Inflammatory macrophage (primary cell): ENCODE results near the gene C2orf49.
A peak's percentile ranks its signal among the peaks of the same experiment; 100 is the strongest.

Experiments used
- DNase-seq, 2 donors: peaks; one replicate each; pipeline ENCODE4 v3.0.0-alpha.2; 2020 to 2022

Gene C2orf49

DNA sequence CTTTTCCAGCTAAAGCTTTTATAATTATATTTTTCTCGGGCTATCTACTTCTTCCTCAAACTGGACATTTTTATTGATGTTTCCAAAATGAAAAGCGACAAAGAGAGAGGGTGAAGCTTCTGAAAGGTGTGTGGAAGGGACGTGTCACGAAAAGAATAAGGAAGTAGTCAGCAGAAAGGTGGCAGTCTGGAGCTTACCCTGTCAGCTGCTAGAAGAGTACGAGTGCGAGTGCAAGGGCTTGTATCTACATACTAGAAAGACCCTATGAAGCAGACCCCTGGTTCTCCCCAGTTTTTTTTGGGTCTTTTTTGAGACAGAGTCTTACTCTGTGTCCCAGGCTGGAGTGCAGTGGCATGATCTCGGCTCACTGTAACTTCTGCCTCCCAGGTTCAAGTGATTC is 46.9 kb downstream of the C2orf49 start:
- no peak for DNase-seq

GRCh38 chr2:105384861-105385260 is 47.5 kb downstream of the C2orf49 start:
- DNase-seq: no peak

GRCh38 chr2:105385731-105386540 is 48.6 kb downstream of the C2orf49 start:
- DNase-seq: no peak

GRCh38 chr2:105387225-105387624 is 49.9 kb downstream of the C2orf49 start:
- DNase-seq: peak in 1 of 2 donors; percentile 27

GRCh38 chr2:105388971-105389381 is 51.6 kb downstream of the C2orf49 start:
- no peak for DNase-seq

GRCh38 chr2:105390454-105390853 is 53.1 kb downstream of the C2orf49 start:
- no peak for DNase-seq

GRCh38 chr2:105391058-105391627 is 53.8 kb downstream of the C2orf49 start:
- no peak for DNase-seq

GRCh38 chr2:105391763-105392662 is 54.7 kb downstream of the C2orf49 start:
- DNase-seq: no peak

- DNase-seq: no peak
These were observed 56.2 kb downstream of the C2orf49 start for GRCh38 chr2:105393373-105394055.

DNA sequence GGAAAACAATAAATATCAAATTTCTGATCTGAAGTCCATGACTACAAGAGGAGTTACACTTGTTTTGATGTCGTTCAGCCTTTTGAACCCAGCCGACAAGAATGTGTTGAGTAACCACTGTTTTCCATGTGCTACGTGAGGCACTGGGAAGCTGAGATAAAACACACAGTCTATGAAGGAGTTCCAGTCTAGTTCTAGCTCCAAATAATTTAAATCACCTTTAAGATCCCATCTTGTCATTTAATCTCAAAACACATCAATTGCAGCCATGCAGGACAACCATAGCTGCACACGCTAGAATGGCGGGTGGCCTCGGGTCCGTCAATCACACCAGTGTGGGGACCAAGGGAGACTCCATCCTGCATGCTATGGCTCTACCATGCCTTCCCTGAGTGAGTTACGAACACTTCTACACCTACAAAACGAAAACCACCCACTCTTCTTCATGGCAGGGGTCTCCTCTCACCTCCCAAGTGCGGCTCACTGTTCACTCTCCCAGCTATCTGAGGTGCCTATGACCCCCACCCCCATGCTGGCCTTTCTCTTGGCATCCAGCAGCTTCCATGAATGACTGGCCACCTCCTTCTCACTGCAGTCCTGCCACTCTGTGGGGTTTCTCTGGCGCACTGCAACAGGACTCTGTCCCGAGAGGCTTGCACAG is 57.7 kb downstream of the C2orf49 start:
- no peak for DNase-seq

DNA sequence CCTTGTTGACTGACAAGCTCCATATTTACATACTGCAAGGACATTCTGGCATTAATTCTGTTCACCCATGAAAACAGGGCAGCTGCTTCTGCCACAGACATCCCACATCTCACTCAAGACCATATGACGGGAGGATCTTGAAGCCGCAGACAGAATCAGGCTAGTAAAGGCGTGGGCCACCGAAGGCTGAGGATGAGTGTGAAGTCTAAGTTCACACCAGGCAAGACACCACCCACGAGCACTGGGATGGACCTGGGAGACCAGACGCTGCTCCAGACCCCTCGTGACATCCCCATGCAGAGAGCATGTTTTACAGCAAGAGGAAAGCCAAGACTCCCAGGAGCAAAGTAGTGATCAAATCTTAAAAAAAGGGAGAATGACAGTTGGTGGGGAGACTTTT is 58.4 kb downstream of the C2orf49 start:
- no peak for DNase-seq

- no peak for DNase-seq
These were observed 59.1 kb downstream of the C2orf49 start for GRCh38 chr2:105396254-105397024.

DNA sequence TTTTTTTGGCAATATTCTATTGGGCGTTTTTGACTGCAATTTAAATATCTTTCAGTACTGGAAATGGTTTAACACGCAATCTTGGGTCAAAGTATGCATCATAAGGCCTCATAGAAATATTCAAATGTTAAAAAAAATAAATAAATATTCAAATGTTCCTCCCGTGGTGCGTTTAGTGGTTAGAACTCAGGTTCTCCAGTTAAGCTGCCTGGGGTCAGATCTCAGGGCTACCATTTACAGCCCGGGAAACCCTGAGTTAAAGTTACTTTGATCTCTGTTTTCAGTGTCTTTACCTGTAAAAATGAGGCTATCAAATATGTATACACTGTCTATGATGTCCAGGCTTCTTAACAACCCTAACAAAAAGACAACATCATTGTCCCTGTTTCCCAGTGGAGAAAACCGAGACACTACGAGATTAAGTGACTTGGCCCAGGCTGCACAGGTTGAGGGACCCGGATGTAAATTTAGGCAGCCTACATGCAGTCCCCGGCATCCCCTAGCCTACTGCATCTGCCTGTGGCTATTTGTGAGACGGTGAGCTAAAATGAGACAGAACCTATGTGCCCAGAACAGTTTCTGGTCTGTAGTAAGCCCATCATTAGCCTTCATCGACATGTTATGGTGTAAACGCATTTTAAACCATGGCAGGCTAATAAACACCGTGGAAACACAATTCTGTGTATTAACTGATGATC is 59.8 kb downstream of the C2orf49 start:
- DNase-seq: no peak

DNA sequence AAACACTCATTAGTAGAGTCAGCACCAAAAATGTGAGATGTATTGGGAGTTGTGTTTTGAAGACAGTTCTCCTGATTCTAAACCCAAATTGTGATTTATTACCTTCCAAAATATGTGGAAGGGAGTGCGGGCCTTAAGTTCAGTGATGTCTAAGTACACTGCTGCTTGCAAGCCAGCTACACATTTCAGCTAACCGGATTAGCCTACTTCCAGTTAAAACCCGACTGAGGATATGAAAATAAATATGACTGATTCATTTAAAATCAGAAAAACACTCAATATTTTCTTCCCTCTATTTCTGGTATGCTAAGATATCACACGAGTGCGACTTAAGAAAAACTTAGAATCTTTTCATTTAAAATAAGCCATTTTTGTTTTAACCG is 60.6 kb downstream of the C2orf49 start:
- DNase-seq: no peak

DNA sequence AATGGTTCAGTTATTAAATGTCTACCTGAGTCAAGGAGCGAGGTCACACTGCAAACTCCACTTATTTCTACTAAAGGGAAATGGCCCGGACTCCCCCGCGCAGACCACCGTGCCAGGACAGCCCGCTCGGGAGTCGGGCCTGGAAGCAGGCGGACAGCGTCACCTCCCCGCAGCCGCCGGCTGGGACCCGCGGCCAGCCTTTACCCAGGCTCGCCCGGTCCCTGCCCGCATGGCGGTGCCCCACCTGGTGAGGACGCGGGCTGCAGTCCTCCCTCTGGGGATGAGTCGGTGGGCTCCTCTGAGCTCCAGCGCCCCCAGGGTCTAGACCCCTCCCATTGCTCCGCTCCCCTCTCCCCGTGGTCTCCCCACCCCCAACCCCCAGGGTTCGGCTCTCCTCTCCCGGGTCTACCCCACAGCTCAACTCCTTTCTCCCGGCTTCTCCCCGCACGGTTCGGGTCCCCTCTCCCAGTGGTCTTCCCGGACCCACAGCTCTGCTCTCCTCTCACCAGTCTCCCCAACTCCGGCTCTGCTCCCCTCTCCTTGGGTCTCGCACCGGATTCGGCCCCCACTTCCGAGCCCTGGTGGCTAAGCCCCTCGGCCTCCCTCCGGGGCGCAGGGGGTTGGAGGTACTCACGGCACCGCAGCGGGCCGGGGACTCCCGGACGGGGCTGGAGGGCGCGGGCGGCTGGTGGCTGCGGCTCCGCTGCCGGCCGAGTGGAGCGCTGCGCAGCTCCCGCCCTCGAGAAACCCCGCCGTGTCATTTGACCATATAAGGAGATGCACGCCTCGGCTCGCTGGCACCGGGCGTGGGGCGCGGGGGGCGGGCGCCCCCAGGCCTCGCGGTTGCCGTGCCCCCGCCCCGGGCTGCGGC is 61.2 kb downstream of the C2orf49 start, which contains the start of gene FHL2:
TSS of gene FHL2 (minus strand) at position 716 of the 871 bp plus-strand sequence. CDS start 12,535 bp downstream, outside the sequence.
- DNase-seq: peak; percentile 33 to 61
